MM.1S (cell line): Measurements from ENCODE around the gene DCST1.

Source experiments
- DNase-seq: peaks from one replicate; pipeline ENCODE4 v3.0.0-alpha.2; 2015
- H2AFZ ChIP-seq: fragments of 300-600 bp; sonication (generic); 2 replicates; pipeline ENCODE4 v1.6.0; 2016; ENCODE audit warnings: antibody characterized with exemption, low read length
- H3F3A ChIP-seq: fragments of 300-600 bp; sonication (generic); 2 replicates; pipeline ENCODE4 v1.6.1; 2016; ENCODE audit warnings: mild to moderate bottlenecking, antibody characterized with exemption, low read length, moderate library complexity, mixed read lengths; ENCODE audit not compliant: insufficient read depth
- H3K27ac ChIP-seq: fragments of 300-600 bp; sonication (generic); 2 replicates; pipeline ENCODE4 v1.5.1; 2016; ENCODE audit warnings: mild to moderate bottlenecking, low read length
- H3K27me3 ChIP-seq: fragments of 300-600 bp; sonication (generic); replicated peaks from 2 replicates; pipeline ENCODE4 v1.6.0; 2016; ENCODE audit warnings: low read length; ENCODE audit not compliant: insufficient read depth
- H3K36me3 ChIP-seq: fragments of 300-600 bp; sonication (generic); replicated peaks from 2 replicates; pipeline ENCODE4 v1.6.1; 2016; ENCODE audit warnings: mild to moderate bottlenecking, low read length, mixed read lengths; ENCODE audit not compliant: insufficient read depth
- H3K4me1 ChIP-seq: fragments of 300-600 bp; sonication (generic); 2 replicates; pipeline ENCODE4 v1.6.1; 2016; ENCODE audit warnings: low read length, mixed read lengths
- H3K4me2 ChIP-seq: fragments of 300-600 bp; sonication (generic); 2 replicates; pipeline ENCODE4 v1.6.0; 2016; ENCODE audit warnings: low read depth, low read length
- H3K4me3 ChIP-seq: fragments of 300-600 bp; sonication (generic); 2 replicates; pipeline ENCODE4 v1.5.1; 2016; ENCODE audit warnings: low read length, mixed read lengths
- H3K79me2 ChIP-seq: fragments of 300-600 bp; sonication (generic); 2 replicates; pipeline ENCODE4 v1.6.1; 2016; ENCODE audit warnings: mixed run types, low read length, mixed read lengths
- H3K9ac ChIP-seq: fragments of 300-600 bp; sonication (generic); 2 replicates; pipeline ENCODE4 v1.6.1; 2016; ENCODE audit warnings: low read length, mixed read lengths
- H3K9me2 ChIP-seq: fragments of 300-600 bp; sonication (generic); replicated peaks from 2 replicates; pipeline ENCODE4 v1.6.1; 2016; ENCODE audit warnings: mild to moderate bottlenecking, low read length, mixed read lengths; ENCODE audit not compliant: insufficient read depth
- H3K9me3 ChIP-seq: fragments of 300-600 bp; sonication (generic); replicated peaks from 2 replicates; pipeline ENCODE4 v1.6.1; 2016; ENCODE audit warnings: mild to moderate bottlenecking, low read length, mixed read lengths; ENCODE audit not compliant: insufficient read depth
- H4K20me1 ChIP-seq: fragments of 300-600 bp; sonication (generic); 2 replicates; pipeline ENCODE4 v1.6.1; 2016; ENCODE audit warnings: mild to moderate bottlenecking, low read length, moderate library complexity, mixed read lengths; ENCODE audit not compliant: insufficient read depth
- EZH2 ChIP-seq: fragments of 300-600 bp; sonication (generic); optimal IDR thresholded peaks from 2 replicates; pipeline ENCODE3; 2017; ENCODE audit warnings: low read depth, mild to moderate bottlenecking, antibody characterized with exemption, low read length, mixed read lengths
- EZH2phosphoT487 ChIP-seq: fragments of 300-600 bp; sonication (generic); IDR thresholded peaks from 2 replicates; pipeline ENCODE4 v1.6.1; 2018; ENCODE audit warnings: antibody characterized with exemption, low read length
- TF ChIP-seq, protein P1 (sequence below): fragments of 300-600 bp; sonication (generic); IDR thresholded peaks from 2 replicates; pipeline ENCODE4 v1.5.1; 2016; ENCODE audit warnings: antibody characterized with exemption, low read length, mixed read lengths

Gene DCST1

DNA sequence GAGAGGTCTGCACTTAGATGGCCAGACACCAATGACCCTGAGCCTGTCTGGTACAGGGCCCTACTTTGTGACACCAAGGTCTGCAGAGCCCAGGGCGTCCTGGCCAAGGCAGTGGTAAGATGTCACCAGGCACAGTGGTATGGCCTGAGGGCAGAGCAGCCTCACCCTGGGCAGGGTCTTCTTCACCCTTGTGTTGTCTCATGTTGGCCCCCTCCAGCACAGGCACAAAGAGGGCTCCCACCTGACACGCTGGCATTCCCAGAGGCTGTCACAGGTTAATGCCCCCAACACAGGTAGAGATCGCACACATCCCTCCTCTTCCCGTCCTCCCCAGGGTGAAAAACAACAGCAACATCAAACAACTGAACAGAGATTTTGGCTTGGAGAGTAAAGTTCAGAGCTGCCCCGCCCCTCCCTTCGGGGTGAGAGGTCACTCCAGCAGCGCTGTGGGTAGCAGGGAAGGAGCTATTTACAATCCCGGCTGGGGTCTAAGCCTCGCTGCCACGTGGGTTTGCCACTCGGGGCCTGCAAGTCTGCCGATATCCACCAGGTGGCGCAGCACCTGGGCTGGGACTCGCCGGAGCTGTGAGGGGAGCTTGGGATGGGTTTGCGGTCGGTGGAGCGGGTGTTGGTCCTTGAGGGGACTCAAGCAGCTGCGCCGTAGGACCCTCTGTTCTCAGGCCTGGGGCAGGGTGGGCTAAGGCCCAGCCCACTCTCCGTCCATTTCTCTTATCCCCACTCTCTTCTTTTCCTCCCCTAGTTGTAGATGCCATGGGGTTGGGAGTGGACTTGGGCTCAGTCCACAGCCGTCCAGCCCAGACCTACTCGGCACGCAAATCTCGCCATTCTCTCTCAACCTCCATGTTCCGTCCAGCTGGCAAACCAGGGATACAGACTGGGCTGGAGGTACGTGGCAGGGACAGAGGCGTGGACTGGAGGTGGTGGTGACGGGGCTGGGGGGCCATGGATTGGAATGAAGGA lies 57.7 kb downstream of the DCST1 start:
- TF ChIP-seq EZH2 (no peak), EZH2phosphoT487 (no peak)
- TF ChIP-seq, protein P1, sequence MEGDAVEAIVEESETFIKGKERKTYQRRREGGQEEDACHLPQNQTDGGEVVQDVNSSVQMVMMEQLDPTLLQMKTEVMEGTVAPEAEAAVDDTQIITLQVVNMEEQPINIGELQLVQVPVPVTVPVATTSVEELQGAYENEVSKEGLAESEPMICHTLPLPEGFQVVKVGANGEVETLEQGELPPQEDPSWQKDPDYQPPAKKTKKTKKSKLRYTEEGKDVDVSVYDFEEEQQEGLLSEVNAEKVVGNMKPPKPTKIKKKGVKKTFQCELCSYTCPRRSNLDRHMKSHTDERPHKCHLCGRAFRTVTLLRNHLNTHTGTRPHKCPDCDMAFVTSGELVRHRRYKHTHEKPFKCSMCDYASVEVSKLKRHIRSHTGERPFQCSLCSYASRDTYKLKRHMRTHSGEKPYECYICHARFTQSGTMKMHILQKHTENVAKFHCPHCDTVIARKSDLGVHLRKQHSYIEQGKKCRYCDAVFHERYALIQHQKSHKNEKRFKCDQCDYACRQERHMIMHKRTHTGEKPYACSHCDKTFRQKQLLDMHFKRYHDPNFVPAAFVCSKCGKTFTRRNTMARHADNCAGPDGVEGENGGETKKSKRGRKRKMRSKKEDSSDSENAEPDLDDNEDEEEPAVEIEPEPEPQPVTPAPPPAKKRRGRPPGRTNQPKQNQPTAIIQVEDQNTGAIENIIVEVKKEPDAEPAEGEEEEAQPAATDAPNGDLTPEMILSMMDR = peak; percentile 100
- H3F3A ChIP-seq = no peaks in the 10 kb centered on the region
- H3K4me3 ChIP-seq = peak overlapping the region; percentile 10; the same call in 1 of the 2 replicates
- no peaks in the 10 kb centered on the region for H3K79me2 ChIP-seq
- peaks cover 26% of the 10 kb centered on the region for H3K27me3 ChIP-seq
- H3K4me2 ChIP-seq = peak overlapping the region; percentile 62
- no peaks in the 10 kb centered on the region for H3K36me3 ChIP-seq
- DNase-seq = peak; percentile 83
- no peaks in the 10 kb centered on the region for H4K20me1 ChIP-seq
- H3K9me3 ChIP-seq = no peaks in the 10 kb centered on the region
- H3K9me2 ChIP-seq = no peaks in the 10 kb centered on the region
- H2AFZ ChIP-seq = peak overlapping the region; percentile 55
- H3K4me1 ChIP-seq = peaks cover 21% of the 10 kb centered on the region
- H3K9ac ChIP-seq = no peak overlapping the region
- no peak overlapping the region for H3K27ac ChIP-seq

DNA sequence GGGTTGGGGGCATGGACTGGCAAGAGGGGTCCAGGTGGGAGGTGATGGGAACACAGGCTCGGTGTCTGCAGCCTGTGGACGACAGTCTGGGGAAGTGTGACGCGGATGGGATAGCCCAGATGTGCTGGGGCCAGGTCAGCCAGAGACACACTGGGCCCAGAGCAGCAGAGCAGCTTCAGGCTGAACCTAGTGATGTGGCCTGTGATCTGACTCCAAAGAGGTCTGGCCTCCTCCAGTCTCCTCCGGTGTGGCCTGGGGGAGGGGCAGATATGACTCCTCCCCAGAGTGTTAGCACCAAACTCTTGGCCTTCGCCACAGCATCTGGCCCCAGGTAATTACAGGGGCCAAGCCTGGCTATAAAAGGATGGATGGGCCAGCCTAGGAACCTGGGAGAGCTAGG lies 58.5 kb downstream of the DCST1 start:
- Histone ChIP-seq H4K20me1 (no peaks in the 10 kb centered on the region), H3K79me2 (no peaks in the 10 kb centered on the region), H3K9me3 (no peaks in the 10 kb centered on the region), H3K9ac (no peak overlapping the region), H3F3A (no peaks in the 10 kb centered on the region), H3K9me2 (no peaks in the 10 kb centered on the region), H2AFZ (no peak overlapping the region), H3K27me3 (peaks cover 26% of the 10 kb centered on the region), H3K4me1 (peaks cover 19% of the 10 kb centered on the region), H3K4me2 (no peak overlapping the region), H3K36me3 (no peaks in the 10 kb centered on the region), H3K4me3 (no peak overlapping the region), H3K27ac (no peak overlapping the region)
- no peak for DNase-seq
- TF ChIP-seq EZH2 = no peak
- no peak for TF ChIP-seq EZH2phosphoT487

DNA sequence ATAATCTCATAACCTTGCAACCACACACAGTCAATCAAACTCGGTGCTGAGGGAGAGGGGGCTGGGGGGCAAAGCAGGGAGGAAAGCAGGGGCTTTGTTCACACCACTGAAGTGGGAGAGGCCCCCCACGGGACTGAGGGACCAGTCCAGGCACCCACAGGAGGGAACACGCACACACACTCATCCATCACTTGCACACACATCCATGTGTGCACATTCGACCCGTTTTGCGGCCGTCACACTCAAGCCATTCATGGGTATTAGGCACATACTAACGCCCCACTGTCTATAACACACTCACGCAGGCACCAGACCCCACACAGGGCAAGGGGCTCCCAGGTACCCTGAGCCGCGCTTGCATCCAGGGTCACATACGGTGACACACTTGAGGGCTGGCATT lies 59.0 kb downstream of the DCST1 start:
- Histone ChIP-seq H3K4me1 (peaks cover 19% of the 10 kb centered on the region), H3K4me2 (no peak overlapping the region), H3K9me3 (no peaks in the 10 kb centered on the region), H2AFZ (no peak overlapping the region), H3K4me3 (no peak overlapping the region), H3K79me2 (no peaks in the 10 kb centered on the region), H4K20me1 (no peaks in the 10 kb centered on the region), H3K9me2 (no peaks in the 10 kb centered on the region), H3K27me3 (peaks cover 26% of the 10 kb centered on the region), H3F3A (no peaks in the 10 kb centered on the region), H3K9ac (no peak overlapping the region), H3K27ac (no peak overlapping the region), H3K36me3 (no peaks in the 10 kb centered on the region)
- DNase-seq = no peak
- TF ChIP-seq EZH2 (no peak), EZH2phosphoT487 (no peak)
- TF ChIP-seq, protein P1 = no peak
